HG02938 (cell line): ENCODE data around the gene GNPTAB.

Experiments used
- ATAC-seq: cut with Tn5 transposase; IDR thresholded peaks from one replicate; pipeline ENCODE4 v1.9.1; 2021; ENCODE audit warnings: mild to moderate bottlenecking, moderate library complexity; ENCODE audit not compliant: unreplicated experiment

GNPTAB gene

DNA sequence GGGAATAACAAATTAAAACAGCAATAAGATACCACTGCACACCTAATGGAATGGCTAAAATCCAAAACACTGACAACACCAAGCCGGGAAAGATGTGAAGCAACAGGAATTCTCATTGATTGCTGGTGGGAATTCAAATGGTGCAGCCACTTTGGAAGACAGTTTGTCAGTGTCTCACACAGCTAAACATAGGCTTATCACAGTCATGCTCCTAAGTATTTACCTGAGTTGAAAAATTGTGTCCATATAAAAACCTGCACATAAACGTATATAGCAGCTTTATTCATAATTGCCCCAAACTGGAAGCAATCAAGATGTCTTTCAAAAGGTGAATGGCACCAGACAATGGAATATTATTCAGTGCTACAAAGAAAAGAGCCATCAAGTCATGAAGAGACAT, 21.6 kb downstream of the GNPTAB start:
- ATAC-seq: no peak

DNA sequence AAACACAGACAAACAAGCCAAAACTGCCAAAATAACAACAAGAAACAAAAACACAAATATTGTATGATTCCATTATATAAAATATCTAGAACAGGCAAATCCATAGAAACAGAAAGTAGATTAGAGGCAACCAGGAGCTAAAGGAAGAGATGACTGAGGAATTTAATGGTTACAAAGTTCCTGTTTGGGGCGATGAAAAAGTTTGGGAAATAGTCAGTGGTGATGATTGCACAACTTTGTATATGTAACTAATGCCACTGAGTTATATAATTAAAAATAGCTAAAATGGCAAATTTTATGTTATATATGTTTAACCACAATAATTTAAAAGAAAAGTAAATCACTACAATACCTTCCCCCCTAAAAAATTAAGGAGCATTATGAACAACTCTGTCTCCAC, 24.5 kb downstream of the GNPTAB start:
- no peak for ATAC-seq

GRCh38 chr12:101804409-101804808, 26.4 kb downstream of the GNPTAB start:
- no peak for ATAC-seq

GRCh38 chr12:101803978-101804377, 26.8 kb downstream of the GNPTAB start:
- no peak for ATAC-seq

DNA sequence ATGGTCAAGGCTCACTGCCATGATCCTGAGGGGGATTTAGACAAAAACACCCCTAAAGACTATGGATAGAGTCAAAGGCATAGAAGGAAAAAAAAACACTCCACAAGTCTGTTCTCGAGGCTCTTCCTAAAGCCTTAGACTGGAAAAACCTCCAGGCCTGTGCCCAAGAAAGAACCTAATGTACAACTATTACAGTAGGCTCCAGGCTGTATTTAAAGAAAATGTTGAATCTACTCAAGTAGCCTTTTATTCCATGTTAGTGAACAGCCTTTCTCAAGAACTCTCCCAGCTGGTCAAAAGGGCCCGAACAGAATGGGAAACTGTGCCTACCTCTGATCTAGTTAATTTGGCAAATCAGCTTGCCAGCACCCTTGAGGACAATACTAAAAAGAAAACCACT, 28.3 kb downstream of the GNPTAB start:
- ATAC-seq: no peak

- no peak for ATAC-seq
Observed at GRCh38 chr12:101799774-101800173, 31.0 kb downstream of the GNPTAB start.

DNA sequence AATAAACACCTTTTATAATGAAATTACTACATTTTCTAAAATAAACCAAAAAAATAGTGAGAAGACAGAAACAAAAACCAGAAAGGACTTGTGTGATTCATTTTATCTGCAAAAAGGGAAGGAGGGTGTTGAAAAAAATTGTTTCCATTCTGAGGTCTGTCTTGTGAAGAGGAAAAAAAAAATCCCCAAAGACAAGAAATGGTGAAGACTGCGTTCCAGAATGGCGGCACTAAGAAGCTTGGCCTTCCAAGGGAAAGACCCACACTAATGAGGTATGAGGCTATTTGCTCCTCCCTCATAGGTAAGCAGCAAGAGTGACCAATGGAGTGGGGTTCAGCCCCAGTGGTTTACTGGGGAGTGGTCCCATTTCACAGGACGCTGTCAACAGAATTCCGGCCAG, 35.0 kb downstream of the GNPTAB start:
- no peak for ATAC-seq

DNA sequence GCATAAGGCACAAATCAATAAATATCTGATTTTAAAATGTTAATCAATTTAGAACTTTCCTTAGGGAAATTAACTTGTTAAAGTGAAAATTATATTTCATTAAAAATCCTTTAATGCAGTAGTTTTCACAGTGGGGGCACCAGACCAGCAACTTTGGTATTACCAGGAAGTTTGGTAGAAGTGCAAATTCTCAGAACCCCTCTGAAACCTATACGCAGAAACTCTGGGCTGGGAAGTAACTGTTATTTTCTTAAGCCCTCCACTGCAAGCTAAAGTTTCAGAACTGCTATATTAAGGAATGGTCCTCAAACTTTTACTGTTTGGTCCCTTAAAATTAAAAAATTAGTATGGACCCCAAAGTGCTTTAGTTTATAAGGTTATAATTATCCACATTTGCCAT, 35.7 kb downstream of the GNPTAB start:
- no peak for ATAC-seq

DNA sequence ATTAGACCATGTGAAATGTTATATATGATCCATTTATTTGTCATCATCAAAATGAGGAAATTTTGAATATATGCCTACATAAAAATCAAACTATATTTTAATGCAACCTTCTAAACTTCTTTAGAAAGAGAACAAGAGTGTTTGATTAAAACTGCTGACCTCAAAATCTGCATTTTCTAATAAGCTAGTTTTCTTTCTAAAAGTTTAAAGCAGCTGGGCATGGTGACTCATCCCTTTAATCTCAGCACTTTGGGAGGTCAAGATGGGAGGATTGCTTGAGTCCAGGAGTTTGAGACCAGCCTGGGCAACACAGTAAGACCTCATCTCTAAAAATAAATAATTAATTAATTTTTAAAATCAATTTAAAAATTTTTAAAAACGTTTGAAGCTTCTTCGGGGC, 36.2 kb downstream of the GNPTAB start:
- ATAC-seq: no peak

DNA sequence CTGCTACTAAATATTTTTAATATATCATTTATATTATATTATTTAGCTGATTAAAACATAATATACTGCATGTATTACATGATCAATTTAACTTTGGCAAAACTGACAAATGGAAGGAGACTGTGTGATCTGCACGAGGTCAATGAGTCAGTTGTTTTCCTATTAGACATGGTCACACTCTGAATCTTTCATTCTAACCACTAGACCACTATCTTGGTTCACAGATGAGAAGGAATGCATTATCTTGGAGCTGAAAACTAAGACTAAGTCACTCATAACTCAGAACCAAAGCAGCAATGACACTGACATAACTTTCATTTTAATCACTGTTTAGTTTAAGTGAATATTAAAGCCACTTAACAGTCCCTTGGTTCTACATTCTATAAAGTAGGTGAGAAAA, 37.4 kb downstream of the GNPTAB start:
- peak; percentile 74 for ATAC-seq

- no peak for ATAC-seq
Observed at GRCh38 chr12:101792046-101792931, 38.5 kb downstream of the GNPTAB start.

- no peak for ATAC-seq
Observed at GRCh38 chr12:101789171-101789570, 41.6 kb downstream of the GNPTAB start.

GRCh38 chr12:101785671-101786070, 45.1 kb downstream of the GNPTAB start:
- ATAC-seq: no peak

DNA sequence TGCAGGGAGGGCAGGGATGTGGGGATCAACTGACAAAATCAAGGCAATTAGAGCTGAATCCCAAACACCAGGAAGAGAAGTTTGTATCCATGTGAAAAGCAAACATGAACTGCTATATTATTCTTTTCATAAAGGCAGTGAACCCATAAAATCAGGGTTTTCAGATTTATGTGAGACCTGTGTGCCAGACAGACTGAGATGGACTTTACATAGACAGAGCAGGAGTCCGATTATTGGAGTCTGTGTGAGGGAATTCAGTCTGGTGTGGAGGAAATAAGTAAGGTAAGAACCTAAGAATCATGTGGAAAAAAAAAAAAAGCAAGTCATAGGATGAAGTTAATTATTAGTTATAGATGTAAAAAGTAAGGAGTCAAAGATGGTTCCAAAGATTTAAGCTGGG, 46.4 kb downstream of the GNPTAB start:
- ATAC-seq: no peak

DNA sequence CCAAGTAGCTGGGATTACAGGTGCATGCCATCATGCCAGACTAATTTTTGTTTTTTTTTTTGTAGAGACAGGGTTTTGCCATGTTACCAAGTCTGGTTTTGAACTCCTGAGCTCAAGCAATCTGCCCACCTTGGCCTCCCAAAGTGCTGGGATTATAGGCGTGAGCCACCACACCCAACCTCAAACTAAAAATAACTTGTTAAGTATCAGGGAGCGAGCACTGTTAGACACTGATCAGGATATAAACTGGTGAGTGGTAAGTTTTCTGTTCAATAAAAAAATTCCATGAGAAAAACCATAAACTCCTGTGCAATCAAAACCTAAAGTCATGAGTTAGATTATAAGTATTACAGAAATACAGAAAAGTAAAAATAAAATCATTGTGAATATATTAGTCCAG, 46.9 kb downstream of the GNPTAB start:
- no peak for ATAC-seq

- ATAC-seq: no peak
Observed at GRCh38 chr12:101783150-101783549, 47.6 kb downstream of the GNPTAB start.

- ATAC-seq: no peak
Observed at GRCh38 chr12:101782273-101782731, 48.5 kb downstream of the GNPTAB start.

DNA sequence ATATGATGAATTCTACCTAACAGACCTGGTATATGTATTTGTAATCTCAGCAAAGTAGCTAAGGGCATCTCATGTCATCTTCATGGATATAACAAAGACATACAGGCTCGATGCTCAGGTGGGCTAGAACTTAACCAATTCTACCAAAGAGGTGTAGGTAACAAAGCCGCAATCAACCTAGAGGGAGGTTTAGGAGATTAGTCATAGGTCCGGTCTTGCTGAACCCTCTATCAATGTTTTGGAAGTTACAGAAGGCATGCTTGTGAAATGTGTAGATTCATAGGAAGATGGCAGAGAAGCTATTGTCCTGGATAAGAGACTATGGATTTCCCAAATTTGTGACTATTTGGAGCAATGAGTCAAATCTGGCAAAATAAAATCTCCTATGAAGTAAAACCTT, 48.9 kb downstream of the GNPTAB start:
- ATAC-seq: no peak

- ATAC-seq: no peak
Observed at GRCh38 chr12:101780599-101780998, 50.2 kb downstream of the GNPTAB start.

DNA sequence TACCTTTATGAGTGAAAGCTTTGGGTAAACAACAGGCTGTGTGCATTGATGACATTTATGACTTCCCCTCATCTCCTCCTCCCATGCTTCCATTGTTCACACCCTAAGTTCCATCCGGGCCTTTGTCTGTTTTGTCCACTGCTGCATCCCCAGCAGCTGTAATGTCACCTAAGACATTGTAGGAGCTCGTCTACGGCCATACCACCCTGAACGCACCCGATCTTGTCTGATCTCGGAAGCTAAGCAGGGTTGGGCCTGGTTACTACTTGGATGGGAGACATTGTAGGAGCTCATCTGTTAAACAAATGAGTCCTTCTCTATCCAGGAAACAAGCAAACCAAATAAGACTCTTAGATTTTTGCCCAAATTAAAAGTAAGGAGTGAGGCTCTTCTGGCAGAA, 51.1 kb downstream of the GNPTAB start:
- no peak for ATAC-seq

GRCh38 chr12:101779200-101779599, 51.6 kb downstream of the GNPTAB start:
- no peak for ATAC-seq

DNA sequence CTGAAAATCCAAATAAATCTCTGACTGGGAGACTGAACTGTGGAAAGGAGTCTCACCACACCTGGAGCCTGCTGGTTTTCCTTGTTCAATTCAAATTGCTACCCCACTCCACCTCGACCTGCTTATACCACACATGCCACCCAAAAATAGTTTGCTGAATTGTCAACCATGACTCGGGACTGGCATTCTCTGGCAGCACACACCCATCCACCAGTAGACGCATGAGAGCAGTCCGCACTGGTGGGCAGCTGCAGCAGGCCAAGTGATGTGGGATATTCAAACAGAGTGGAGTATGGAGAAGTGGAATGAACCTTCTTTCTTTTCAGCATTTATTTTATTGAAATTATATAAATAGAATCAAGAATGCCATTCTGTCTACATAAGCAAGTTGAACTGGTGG, 52.8 kb downstream of the GNPTAB start:
- no peak for ATAC-seq

DNA sequence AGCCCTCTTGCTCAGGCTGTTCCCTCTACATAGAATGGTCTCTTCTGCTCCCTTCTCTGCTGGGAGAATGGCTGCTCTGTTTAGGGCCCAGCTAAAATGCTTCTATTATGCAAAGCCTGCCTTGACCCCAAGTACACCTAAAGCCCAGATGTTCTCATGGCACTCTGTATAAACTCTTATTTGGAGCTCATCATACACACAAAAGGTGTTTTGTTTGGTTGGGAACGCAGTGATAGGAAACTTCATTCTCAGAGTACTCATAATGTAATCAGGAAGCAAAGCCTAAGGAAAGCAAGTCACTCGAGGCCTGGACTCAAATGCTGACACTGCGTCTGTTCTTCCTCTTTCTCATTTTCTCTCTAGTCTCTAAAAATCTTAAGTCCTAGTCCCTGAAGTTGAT, 53.3 kb downstream of the GNPTAB start:
- ATAC-seq: no peak
